DOHH2 (cell line): Measurements from ENCODE around the gene SNX3.

Experiments used
- H3F3A ChIP-seq: fragments of 200-600 bp; sonication (generic), shearing (Covaris generic); 2 replicates; pipeline ENCODE4 v1.6.0; 2016; ENCODE audit warnings: antibody characterized with exemption, mild to moderate bottlenecking; ENCODE audit not compliant: control insufficient read depth, insufficient read depth
- H3K27ac ChIP-seq: fragments of 200-600 bp; sonication (generic); 2 replicates; pipeline ENCODE4 v1.5.1; 2014; ENCODE audit warnings: low read depth, mild to moderate bottlenecking, low read length, moderate library complexity
- H3K27me3 ChIP-seq: fragments of 200-600 bp; sonication (generic); 2 replicates; pipeline ENCODE4 v1.6.1; 2014; ENCODE audit warnings: mild to moderate bottlenecking, low read length, mixed read lengths; ENCODE audit not compliant: control insufficient read depth
- H3K36me3 ChIP-seq: fragments of 200-600 bp; sonication (generic); 2 replicates; pipeline ENCODE4 v1.6.1; 2014; ENCODE audit warnings: mild to moderate bottlenecking, low read length, moderate library complexity, mixed read lengths; ENCODE audit not compliant: control insufficient read depth
- H3K4me1 ChIP-seq: fragments of 200-600 bp; sonication (generic); 2 replicates; pipeline ENCODE4 v1.6.1; 2014; ENCODE audit warnings: mild to moderate bottlenecking, low read length, mixed read lengths; ENCODE audit not compliant: control insufficient read depth
- H3K4me2 ChIP-seq: fragments of 200-600 bp; sonication (generic); 2 replicates; pipeline ENCODE4 v1.6.0; 2014; ENCODE audit warnings: mild to moderate bottlenecking, low read length, moderate library complexity
- H3K4me3 ChIP-seq: fragments of 200-600 bp; sonication (generic); 2 replicates; pipeline ENCODE4 v1.5.1; 2014; ENCODE audit warnings: mild to moderate bottlenecking, low read length, mixed read lengths
- H3K79me2 ChIP-seq: fragments of 200-600 bp; sonication (generic); 2 replicates; pipeline ENCODE4 v1.6.1; 2014; ENCODE audit warnings: mild to moderate bottlenecking, low read length, mixed read lengths; ENCODE audit not compliant: control insufficient read depth
- H3K9me2 ChIP-seq: fragments of 200-600 bp; sonication (generic); replicated peaks from 2 replicates; pipeline ENCODE4 v1.6.1; 2014; ENCODE audit warnings: mild to moderate bottlenecking, low read length, mixed read lengths; ENCODE audit not compliant: control insufficient read depth
- H3K9me3 ChIP-seq: fragments of 200-600 bp; sonication (generic); 2 replicates; pipeline ENCODE4 v1.6.1; 2014; ENCODE audit warnings: antibody characterized with exemption, low read length, mixed read lengths; ENCODE audit not compliant: control insufficient read depth, insufficient read depth
- H4K20me1 ChIP-seq: fragments of 200-600 bp; sonication (generic); 2 replicates; pipeline ENCODE4 v1.6.0; 2014; ENCODE audit warnings: low read depth, mild to moderate bottlenecking, antibody characterized with exemption, low read length, moderate library complexity; ENCODE audit not compliant: control insufficient read depth, insufficient read depth
- EZH2phosphoT487 ChIP-seq: fragments of 200-600 bp; sonication (generic); IDR thresholded peaks from 2 replicates; pipeline ENCODE4 v1.6.1; 2017; ENCODE audit warnings: borderline replicate concordance, mild to moderate bottlenecking, antibody characterized with exemption, low read length, moderate library complexity, mixed read lengths
- TF ChIP-seq, protein P1 (sequence below): fragments of 200-600 bp; sonication (generic); IDR thresholded peaks from one replicate; pipeline ENCODE4 v1.5.1; 2014; ENCODE audit warnings: antibody characterized with exemption, mild to moderate bottlenecking, low read depth, low read length; ENCODE audit not compliant: poor library complexity, severe bottlenecking

Gene SNX3

DNA sequence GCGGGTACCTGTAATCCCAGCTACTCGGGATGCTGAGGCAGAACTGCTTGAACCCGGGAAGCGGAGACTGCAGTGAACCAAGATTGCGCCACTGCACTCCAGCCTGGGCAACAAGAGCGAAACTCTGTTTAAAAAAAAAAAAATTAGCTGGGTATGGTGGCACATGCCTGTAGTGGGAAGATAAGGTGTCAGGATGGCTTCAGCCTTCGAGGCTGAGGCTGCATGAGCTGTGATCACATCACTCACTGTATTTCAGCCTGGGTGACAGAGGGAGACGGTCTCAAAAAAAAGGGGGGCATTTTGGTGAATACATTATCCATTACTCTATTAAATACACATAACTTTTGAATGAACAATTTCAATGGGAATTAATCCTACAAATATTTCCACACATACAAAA is 32.4 kb downstream of the SNX3 start:
- Histone ChIP-seq H3K9me2 (no peaks in the 10 kb centered on the region), H3K79me2 (peaks cover 49% of the 10 kb centered on the region), H3K4me1 (no peaks in the 10 kb centered on the region), H3F3A (no peaks in the 10 kb centered on the region), H3K27me3 (no peaks in the 10 kb centered on the region), H3K4me2 (no peak overlapping the region), H3K27ac (no peak overlapping the region), H3K9me3 (no peaks in the 10 kb centered on the region), H4K20me1 (0 out of 2 replicates have a peak, but pooled peaks cover 8% of the 10 kb centered on the region), H3K36me3 (no peaks in the 10 kb centered on the region), H3K4me3 (no peak overlapping the region)
- TF ChIP-seq, protein P1, sequence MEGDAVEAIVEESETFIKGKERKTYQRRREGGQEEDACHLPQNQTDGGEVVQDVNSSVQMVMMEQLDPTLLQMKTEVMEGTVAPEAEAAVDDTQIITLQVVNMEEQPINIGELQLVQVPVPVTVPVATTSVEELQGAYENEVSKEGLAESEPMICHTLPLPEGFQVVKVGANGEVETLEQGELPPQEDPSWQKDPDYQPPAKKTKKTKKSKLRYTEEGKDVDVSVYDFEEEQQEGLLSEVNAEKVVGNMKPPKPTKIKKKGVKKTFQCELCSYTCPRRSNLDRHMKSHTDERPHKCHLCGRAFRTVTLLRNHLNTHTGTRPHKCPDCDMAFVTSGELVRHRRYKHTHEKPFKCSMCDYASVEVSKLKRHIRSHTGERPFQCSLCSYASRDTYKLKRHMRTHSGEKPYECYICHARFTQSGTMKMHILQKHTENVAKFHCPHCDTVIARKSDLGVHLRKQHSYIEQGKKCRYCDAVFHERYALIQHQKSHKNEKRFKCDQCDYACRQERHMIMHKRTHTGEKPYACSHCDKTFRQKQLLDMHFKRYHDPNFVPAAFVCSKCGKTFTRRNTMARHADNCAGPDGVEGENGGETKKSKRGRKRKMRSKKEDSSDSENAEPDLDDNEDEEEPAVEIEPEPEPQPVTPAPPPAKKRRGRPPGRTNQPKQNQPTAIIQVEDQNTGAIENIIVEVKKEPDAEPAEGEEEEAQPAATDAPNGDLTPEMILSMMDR = no peak
- TF ChIP-seq EZH2phosphoT487 = no peak

DNA sequence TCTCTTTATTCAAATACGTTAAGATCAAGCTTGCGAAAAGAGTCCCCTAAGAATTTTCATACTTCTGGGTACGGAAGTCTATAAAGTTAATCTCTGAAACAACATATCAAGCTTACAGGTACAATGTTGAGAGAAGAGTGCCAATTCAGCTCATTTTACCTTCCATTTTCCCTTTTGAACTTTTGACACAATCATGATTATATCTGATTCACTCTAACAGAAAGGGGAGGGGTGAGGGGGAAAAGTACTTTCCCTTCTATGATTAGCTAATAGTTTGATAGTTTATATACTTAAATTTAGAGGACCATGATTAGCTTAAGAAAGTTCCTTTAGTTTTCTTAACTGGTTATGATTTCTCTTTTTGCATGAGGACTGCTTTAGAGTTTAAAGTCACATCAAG is 33.5 kb downstream of the SNX3 start:
- Histone ChIP-seq H3K4me1 (no peaks in the 10 kb centered on the region), H3K4me2 (no peak overlapping the region), H3K36me3 (peaks cover 6% of the 10 kb centered on the region), H4K20me1 (no peaks in the 10 kb centered on the region), H3K79me2 (peaks cover 39% of the 10 kb centered on the region), H3K27ac (no peak overlapping the region), H3K9me2 (no peaks in the 10 kb centered on the region), H3K9me3 (no peaks in the 10 kb centered on the region), H3F3A (no peaks in the 10 kb centered on the region), H3K27me3 (no peaks in the 10 kb centered on the region), H3K4me3 (no peak overlapping the region)
- TF ChIP-seq, protein P1 = no peak
- TF ChIP-seq EZH2phosphoT487 = no peak

DNA sequence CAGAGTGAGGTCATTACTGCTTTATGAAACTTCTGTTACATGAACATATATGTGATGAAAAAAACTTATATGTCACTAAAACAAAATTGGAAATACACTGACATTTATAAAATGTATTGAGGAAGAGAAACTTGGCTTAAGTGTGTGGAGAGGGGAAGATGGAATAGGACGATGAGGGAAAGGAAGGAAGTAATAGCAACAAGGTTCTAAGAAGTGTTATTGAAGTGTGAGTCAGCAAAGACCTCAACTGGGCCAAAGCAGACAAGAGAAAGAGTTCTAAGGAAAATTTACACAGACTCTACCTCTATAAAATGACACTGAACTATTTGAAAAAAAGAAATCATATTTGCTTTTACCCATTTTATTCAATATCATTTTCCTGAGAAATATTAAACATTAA is 38.3 kb downstream of the SNX3 start:
- Histone ChIP-seq H3K4me1 (no peaks in the 10 kb centered on the region), H3K9me2 (no peaks in the 10 kb centered on the region), H3K27ac (no peak overlapping the region), H3K4me3 (no peak overlapping the region), H3K36me3 (peaks cover 32% of the 10 kb centered on the region), H3K79me2 (peaks cover 14% of the 10 kb centered on the region), H3K9me3 (no peaks in the 10 kb centered on the region), H3K27me3 (no peaks in the 10 kb centered on the region), H4K20me1 (no peaks in the 10 kb centered on the region), H3F3A (no peaks in the 10 kb centered on the region), H3K4me2 (no peak overlapping the region)
- TF ChIP-seq EZH2phosphoT487 = no peak
- TF ChIP-seq, protein P1 = no peak

- Histone ChIP-seq H3K4me1 (no peaks in the 10 kb centered on the region), H3F3A (no peaks in the 10 kb centered on the region), H3K27me3 (no peaks in the 10 kb centered on the region), H3K4me3 (no peak overlapping the region), H3K4me2 (no peak overlapping the region), H3K27ac (no peak overlapping the region), H3K36me3 (peaks cover 32% of the 10 kb centered on the region), H3K79me2 (peaks cover 9% of the 10 kb centered on the region), H4K20me1 (no peaks in the 10 kb centered on the region), H3K9me3 (no peaks in the 10 kb centered on the region), H3K9me2 (no peaks in the 10 kb centered on the region)
- TF ChIP-seq, protein P1 = no peak
- TF ChIP-seq EZH2phosphoT487 = no peak
These were observed 38.8 kb downstream of the SNX3 start for GRCh38 chr6:108222064-108222463.
